NCI-H2196 treated with DMSO at 0.1 percent for 48 hours (cell line): ENCODE results near the gene ALAD.
A peak's percentile ranks its signal among the peaks of the same experiment; 100 is the strongest.
"Not testable (repeated sequence)": the region's sequence is repeated elsewhere in the genome, so short reads cannot be mapped to it uniquely, and the experiment has no call there.

Source experiments
- DNase-seq: peaks from one replicate; lab custom pipeline; 2025; ENCODE audit not compliant: unreplicated experiment; lab: John Stamatoyannopoulos, UW

ALAD gene

GRCh38 chr9:113399646-113400200, 1.4 kb downstream of the ALAD start:
- no peak for DNase-seq

- DNase-seq: no peak
Observed at GRCh38 chr9:113398796-113399195, 2.3 kb downstream of the ALAD start.

GRCh38 chr9:113397203-113397631, 3.9 kb downstream of the ALAD start:
- DNase-seq: no peak

- DNase-seq: no peak
Observed at GRCh38 chr9:113395000-113395861, 5.9 kb downstream of the ALAD start.

GRCh38 chr9:113393281-113393680, 7.8 kb downstream of the ALAD start:
- DNase-seq: no peak

DNA sequence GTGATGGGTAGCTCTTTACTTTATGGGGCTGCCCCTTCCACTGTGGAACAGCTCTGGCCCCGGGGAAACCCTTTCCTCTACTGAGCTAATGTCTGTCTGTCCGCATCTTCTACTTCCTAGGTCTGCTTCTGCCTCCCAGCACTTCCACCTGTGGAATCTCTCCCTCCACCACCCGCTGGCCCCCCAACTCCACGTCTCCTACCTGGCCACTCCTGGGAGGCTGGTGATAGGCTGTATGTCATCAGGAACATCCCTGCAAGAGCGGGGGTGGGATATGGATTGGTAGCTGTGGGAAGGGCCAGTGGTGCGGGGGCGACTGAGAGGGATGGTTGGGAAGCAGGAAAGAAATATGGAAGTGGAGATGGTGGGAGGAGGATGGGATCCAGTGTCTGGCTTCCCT, 9.2 kb downstream of the ALAD start:
- no peak for DNase-seq

- DNase-seq: no peak
Observed at GRCh38 chr9:113390192-113390960, 10.7 kb downstream of the ALAD start.

- DNase-seq: no peak
Observed at GRCh38 chr9:113389451-113389850, 11.6 kb downstream of the ALAD start.

DNA sequence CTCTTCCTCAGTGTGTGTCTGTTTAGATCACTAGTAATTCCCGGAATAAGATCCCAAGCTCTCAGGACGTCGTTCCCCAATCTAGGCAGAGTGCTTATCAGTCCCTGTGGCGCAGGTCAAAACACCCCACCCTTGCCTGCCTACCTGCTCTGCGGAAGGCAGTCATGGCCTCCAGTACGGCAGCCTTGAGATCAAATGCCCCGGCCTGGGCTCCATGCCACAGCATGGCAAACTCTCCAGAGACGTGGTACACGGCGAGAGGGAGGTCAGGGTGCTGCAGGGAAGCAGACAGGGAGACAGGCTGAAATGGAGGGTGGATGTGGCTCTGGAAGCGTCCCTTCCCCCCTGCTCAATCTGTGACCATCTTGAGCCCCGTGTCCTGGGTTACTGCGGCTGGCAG, 12.3 kb downstream of the ALAD start:
- DNase-seq: no peak

GRCh38 chr9:113387560-113388230, 13.4 kb downstream of the ALAD start:
- DNase-seq: no peak

- DNase-seq: no peak
Observed at GRCh38 chr9:113386571-113387393, 14.3 kb downstream of the ALAD start.

DNA sequence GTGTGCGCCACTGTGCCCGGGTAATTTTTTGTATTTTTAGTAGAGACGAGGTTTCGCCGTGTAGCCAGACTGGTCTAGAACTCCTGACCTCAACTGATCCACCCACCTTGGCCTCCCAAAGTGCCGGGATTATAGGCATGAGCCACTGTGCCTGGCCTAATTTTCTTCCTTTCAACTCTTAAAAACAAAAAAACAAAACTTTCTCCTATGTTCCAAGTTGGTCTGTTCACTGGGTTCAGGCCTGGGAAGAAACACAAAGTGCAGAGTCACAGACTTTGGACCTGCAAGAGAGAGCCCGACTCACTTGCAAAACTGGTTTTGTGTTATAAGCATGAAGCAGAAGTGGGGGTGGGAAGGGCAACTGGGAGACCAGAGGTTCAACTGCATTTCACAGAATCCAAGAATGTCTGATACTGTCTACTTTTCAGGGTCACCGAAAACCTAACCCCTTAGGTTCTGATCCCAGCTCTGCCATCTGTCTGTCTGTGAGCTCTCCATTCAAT, 19.1 kb downstream of the ALAD start:
- DNase-seq: no peak

GRCh38 chr9:113381441-113381840, 19.6 kb downstream of the ALAD start:
- DNase-seq: not testable (repeated sequence)

GRCh38 chr9:113380869-113381378, 20.2 kb downstream of the ALAD start:
- no peak for DNase-seq

DNA sequence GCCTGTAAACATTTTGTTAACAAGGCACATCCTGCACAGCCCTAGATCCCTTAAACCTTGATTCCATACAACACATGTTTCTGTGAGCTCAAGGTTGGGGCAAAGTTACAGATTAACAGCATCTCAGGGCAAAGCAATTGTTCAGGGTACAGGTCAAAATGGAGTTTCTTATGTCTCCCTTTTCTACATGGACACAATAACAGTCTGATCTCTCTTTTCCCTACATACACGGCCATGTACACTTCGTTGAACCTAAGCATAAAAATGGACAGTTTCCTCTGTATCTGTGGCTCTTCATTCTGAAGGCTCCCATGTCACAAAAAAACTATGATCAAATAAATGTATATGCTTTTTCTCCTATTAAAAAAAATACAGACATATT, 21.3 kb downstream of the ALAD start:
- DNase-seq: not testable (repeated sequence)

DNA sequence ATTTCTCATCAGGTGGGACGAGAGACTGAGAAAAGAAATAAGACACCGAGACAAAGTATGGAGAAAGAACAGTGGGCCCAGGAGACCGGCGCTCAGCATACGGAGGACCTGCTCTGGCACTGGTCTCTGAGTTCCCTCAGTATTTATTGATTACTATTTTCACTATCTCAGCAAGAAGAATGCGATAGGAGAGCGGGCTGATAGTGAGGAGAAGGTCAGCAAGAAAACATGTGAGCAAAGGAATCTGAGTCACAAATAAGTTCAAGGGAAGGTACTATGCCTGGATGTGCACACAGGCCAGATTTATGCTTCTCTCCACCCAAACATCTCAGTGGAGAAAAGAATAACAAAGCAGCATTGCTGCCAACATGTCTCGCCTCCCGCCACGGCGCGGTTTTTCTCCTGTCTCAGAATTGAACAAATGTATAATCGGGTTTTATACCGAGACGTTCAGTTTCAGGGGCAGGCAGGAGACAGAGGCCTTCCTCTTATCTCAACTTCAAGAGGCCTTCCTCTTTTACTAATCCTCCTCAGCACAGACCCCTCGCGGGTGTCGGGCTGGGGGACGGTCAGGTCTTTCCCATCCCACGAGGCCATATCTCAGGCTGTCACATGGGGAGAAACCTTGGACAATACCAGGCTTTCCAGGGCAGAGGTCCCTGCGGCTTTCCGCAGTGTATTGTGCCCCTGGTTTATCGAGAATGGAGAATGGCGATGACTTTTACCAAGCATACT, 21.8 kb downstream of the ALAD start:
- DNase-seq: not testable (repeated sequence)

DNA sequence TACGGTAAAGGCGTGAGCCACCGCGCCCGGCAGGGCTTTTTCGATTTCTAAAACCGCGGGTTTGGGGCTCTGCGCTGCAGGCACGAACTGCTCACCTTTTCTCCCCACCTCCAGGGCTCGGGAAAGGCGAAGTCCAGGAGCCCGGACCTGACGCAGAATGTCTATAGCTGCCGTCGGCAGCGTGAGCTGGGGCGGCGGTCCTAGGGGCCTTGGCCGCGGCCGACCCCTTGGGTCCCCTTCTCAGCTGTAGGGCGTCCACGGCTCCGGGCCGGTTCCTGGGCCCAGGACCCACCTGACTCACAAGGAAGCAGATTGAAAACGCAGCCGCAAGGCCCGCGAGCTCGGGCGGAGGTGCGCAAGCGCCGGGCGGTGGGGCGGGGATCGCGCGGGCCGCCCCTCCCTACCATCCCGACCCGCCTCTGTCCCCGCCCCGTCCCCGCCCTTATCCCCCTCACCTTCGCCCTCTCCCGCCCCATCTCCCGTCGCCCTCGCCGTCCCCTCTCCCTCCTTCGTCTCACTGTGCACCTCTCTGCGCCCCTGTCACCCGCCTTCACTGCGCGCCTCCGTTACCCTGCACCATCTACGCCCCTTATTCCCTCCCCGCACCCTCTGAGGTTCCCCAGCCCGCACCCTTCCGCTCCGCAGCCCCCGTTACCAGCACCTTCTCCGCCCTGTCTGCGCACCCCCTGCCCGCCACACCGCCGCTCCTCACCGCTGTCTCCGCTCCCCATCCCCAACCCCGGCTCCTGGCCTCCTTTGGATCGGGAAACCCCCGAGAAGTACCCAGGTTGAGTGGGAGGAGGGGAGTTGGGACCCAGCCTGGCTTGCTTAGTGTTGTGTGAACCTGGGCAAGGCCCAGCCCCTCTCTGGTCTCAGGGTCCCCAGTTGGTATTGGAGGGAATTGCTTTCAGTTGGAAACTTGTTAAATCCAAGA, 24.2 kb downstream of the ALAD start, which contains the start of gene HDHD3:
Gene HDHD3 (minus strand): TSS at position 353 of the 934 bp plus-strand sequence. CDS start 2,632 bp downstream, outside the sequence.
- DNase-seq: peak; percentile 64
